ENCODE data around the gene AMMECR1L.

GRCh38 chr2:127834951-127835350 is 50.8 kb downstream of the AMMECR1L start:
- TF ChIP-seq CTCF (IDR thresholded peaks at IDR 0.05 in 2 of 3, conservative IDR thresholded peaks at IDR 0.05 in 1 of 3; ENCODE audit: borderline replicate concordance in 1 of 3, insufficient read depth in 1 of 3, low read depth in 2 of 3, low read length in 2 of 3) (no peak), EZH2 (IDR thresholded peaks at IDR 0.05) (no peak), SRF (IDR thresholded peaks at IDR 0.05; ENCODE audit: low read depth) (no peak), POLR2A (IDR thresholded peaks at IDR 0.05; ENCODE audit: borderline replicate concordance, extremely low read depth, insufficient read depth, insufficient read length) (no peak), RAD21 (IDR thresholded peaks at IDR 0.05; ENCODE audit: low read depth) (no peak), ZFX (IDR thresholded peaks at IDR 0.05) (no peak), POLR2AphosphoS5 (IDR thresholded peaks at IDR 0.05; ENCODE audit: low read depth, low read length) (no peak), REST (IDR thresholded peaks at IDR 0.05; ENCODE audit: low read depth) (no peak), SP1 (IDR thresholded peaks at IDR 0.05; ENCODE audit: low read depth) (no peak), EZH2phosphoT487 (IDR thresholded peaks at IDR 0.05; ENCODE audit: borderline replicate concordance) (no peak), JUND (IDR thresholded peaks at IDR 0.05) (no peak)

Data from HCT116 (cell line).